ENCODE results near the gene ANXA7.

Gene ANXA7

DNA sequence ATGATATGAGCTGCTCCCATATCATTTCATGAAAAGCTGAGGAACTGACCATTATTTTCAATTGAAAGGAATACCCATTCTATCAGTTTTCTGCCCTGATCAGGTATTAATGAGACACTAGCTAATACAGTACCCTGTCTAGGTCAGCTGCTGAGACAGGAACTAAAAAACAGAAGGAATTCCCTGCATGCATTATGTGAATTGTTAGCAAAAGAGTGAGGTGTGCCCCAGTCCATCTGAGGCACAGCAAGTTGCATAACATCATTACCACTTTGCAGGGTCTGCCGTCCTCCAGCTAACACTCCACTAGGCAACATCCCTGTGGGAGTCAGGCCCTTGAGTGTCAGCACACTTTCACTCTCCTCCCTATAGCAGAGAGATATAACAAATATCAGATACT is 30.6 kb upstream of the ANXA7 start:
- Histone ChIP-seq H3K27me3 (replicated peaks in 2 of 5; ENCODE audit: control insufficient read depth in 4 of 5, insufficient read depth in 5 of 5, low read length in 4 of 5) (no peaks in the 10 kb centered on the region), H3K4me3 (ENCODE audit: control insufficient read depth in 1 of 7, extremely low read depth in 1 of 7, insufficient read depth in 4 of 7, low read depth in 2 of 7, low read length in 6 of 7) (no peak overlapping the region), H3K27ac (ENCODE audit: insufficient read depth in 1 of 2, low read depth in 1 of 2, low read length in 2 of 2, poor library complexity in 1 of 2, severe bottlenecking in 2 of 2) (no peak overlapping the region), H3K4me1 (ENCODE audit: control extremely low read depth in 1 of 4, control insufficient read depth in 4 of 4, insufficient read depth in 4 of 4, low read length in 3 of 4) (no peaks in the 10 kb centered on the region), H3K36me3 (ENCODE audit: control insufficient read depth in 4 of 4, insufficient read depth in 4 of 4, low read length in 3 of 4) (peaks cover 4 to 33% (median 17%) of the 10 kb centered on the region in 4 experiments), H3K9me3 (ENCODE audit: control extremely low read depth in 1 of 5, control insufficient read depth in 4 of 5, insufficient read depth in 2 of 5, low read depth in 1 of 5, low read length in 4 of 5) (no peaks in the 10 kb centered on the region)
- WGBS (ENCODE audit: insufficient coverage) = no CpG with 5 or more reads among the region's 1 CpG
- ChIA-PET CTCF (no interaction called here), POLR2A (interaction anchor here (1.0 kb wide), 1 partner anchor 52 kb away, joined by 3 read pairs; the partner anchor contains the start of gene PPP3CB)
- DNase-seq = no peak

DNA sequence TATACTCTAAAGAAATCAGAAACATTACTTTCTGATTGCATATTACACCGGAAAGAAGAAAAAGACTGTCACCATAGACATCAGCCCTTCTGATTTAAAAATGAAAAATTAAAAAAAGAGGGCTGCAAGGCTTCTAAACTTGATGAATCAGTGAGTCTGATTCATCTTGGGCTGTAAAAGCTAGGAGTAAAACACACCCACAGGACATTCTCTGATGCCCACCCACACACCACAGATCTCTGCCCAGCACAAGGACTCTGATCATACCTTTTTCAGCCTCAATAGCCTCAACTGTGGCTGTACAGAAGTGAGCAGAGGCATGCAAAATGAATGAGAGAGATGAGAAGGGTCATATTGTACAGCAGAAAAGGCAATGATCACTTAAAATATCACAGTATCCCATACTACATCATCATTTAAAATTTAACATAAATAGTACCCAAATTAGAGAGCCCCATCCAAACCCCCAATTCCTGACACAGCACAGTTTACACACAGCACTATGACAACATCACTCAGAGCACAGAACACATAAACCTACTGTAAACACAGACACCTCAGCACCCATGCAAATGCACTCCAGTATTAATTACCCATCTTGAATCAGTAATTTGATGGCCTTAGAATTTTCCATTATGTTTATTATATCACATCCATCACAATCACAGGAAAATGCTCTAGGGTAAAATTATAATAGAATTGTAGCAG is 25.9 kb upstream of the ANXA7 start:
- H3K27ac ChIP-seq (ENCODE audit: insufficient read depth in 1 of 2, low read depth in 1 of 2, low read length in 2 of 2, poor library complexity in 1 of 2, severe bottlenecking in 2 of 2) = no peak overlapping the region
- no CpG with 5 or more reads among the region's 1 CpG for WGBS (ENCODE audit: insufficient coverage)
- H3K4me3 ChIP-seq (ENCODE audit: control insufficient read depth in 1 of 7, extremely low read depth in 1 of 7, insufficient read depth in 4 of 7, low read depth in 2 of 7, low read length in 6 of 7) = no peak overlapping the region
- ChIA-PET POLR2A (no interaction called here), CTCF (no interaction called here)
- H3K27me3 ChIP-seq (replicated peaks in 2 of 5; ENCODE audit: control insufficient read depth in 4 of 5, insufficient read depth in 5 of 5, low read length in 4 of 5) = no peaks in the 10 kb centered on the region
- DNase-seq = no peak
- no peaks in the 10 kb centered on the region for H3K4me1 ChIP-seq (ENCODE audit: control extremely low read depth in 1 of 4, control insufficient read depth in 4 of 4, insufficient read depth in 4 of 4, low read length in 3 of 4)
- H3K9me3 ChIP-seq (ENCODE audit: control extremely low read depth in 1 of 5, control insufficient read depth in 4 of 5, insufficient read depth in 2 of 5, low read depth in 1 of 5, low read length in 4 of 5) = no peaks in the 10 kb centered on the region
- H3K36me3 ChIP-seq (ENCODE audit: control insufficient read depth in 4 of 4, insufficient read depth in 4 of 4, low read length in 3 of 4) = peaks cover 10 to 39% (median 23%) of the 10 kb centered on the region in 4 experiments

- POLR2A ChIA-PET = no interaction called here
- CTCF ChIA-PET = no interaction called here
- no CpG with 5 or more reads among the region's 1 CpG for WGBS (ENCODE audit: insufficient coverage)
- no peaks in the 10 kb centered on the region for H3K27me3 ChIP-seq (replicated peaks in 2 of 5; ENCODE audit: control insufficient read depth in 4 of 5, insufficient read depth in 5 of 5, low read length in 4 of 5)
- no peak overlapping the region for H3K4me3 ChIP-seq (ENCODE audit: control insufficient read depth in 1 of 7, extremely low read depth in 1 of 7, insufficient read depth in 4 of 7, low read depth in 2 of 7, low read length in 6 of 7)
- no peaks in the 10 kb centered on the region for H3K4me1 ChIP-seq (ENCODE audit: control extremely low read depth in 1 of 4, control insufficient read depth in 4 of 4, insufficient read depth in 4 of 4, low read length in 3 of 4)
- peaks cover 7 to 33% (median 22%) of the 10 kb centered on the region in 4 experiments for H3K36me3 ChIP-seq (ENCODE audit: control insufficient read depth in 4 of 4, insufficient read depth in 4 of 4, low read length in 3 of 4)
- H3K27ac ChIP-seq (ENCODE audit: insufficient read depth in 1 of 2, low read depth in 1 of 2, low read length in 2 of 2, poor library complexity in 1 of 2, severe bottlenecking in 2 of 2) = no peak overlapping the region
- no peak for DNase-seq
- no peaks in the 10 kb centered on the region for H3K9me3 ChIP-seq (ENCODE audit: control extremely low read depth in 1 of 5, control insufficient read depth in 4 of 5, insufficient read depth in 2 of 5, low read depth in 1 of 5, low read length in 4 of 5)
Measured at GRCh38 chr10:73439055-73439454, 25.2 kb upstream of the ANXA7 start.

- Histone ChIP-seq H3K4me1 (ENCODE audit: control extremely low read depth in 1 of 4, control insufficient read depth in 4 of 4, insufficient read depth in 4 of 4, low read length in 3 of 4) (peaks cover 0 to 8% (median 2%) of the 10 kb centered on the region in 4 experiments), H3K27ac (ENCODE audit: insufficient read depth in 1 of 2, low read depth in 1 of 2, low read length in 2 of 2, poor library complexity in 1 of 2, severe bottlenecking in 2 of 2) (peak within 1 kb of the TSS in 1 of 2 experiments; percentile 52), H3K27me3 (replicated peaks in 2 of 5; ENCODE audit: control insufficient read depth in 4 of 5, insufficient read depth in 5 of 5, low read length in 4 of 5) (no peaks in the 10 kb centered on the region), H3K9me3 (ENCODE audit: control extremely low read depth in 1 of 5, control insufficient read depth in 4 of 5, insufficient read depth in 2 of 5, low read depth in 1 of 5, low read length in 4 of 5) (no peaks in the 10 kb centered on the region), H3K4me3 (ENCODE audit: control insufficient read depth in 1 of 7, extremely low read depth in 1 of 7, insufficient read depth in 4 of 7, low read depth in 2 of 7, low read length in 6 of 7) (no peak within 1 kb of the TSS), H3K36me3 (ENCODE audit: control insufficient read depth in 4 of 4, insufficient read depth in 4 of 4, low read length in 3 of 4) (peaks cover 4 to 15% (median 11%) of the 10 kb centered on the region in 4 experiments)
- CTCF ChIA-PET = no interaction called here
- DNase-seq = peak in 1 of 3 donors; percentile 26
- POLR2A ChIA-PET = no interaction called here
Measured at GRCh38 chr10:73433538-73433867, 19.6 kb upstream of the ANXA7 start, which contains the start of gene MSS51. TSS of gene MSS51 (minus strand) at chr10:73433561. CDS start at chr10:73428284, 5,277 bp downstream.

- no peaks in the 10 kb centered on the region for H3K27me3 ChIP-seq (replicated peaks in 2 of 5; ENCODE audit: control insufficient read depth in 4 of 5, insufficient read depth in 5 of 5, low read length in 4 of 5)
- H3K36me3 ChIP-seq (ENCODE audit: control insufficient read depth in 4 of 4, insufficient read depth in 4 of 4, low read length in 3 of 4) = peaks cover 4 to 15% (median 12%) of the 10 kb centered on the region in 4 experiments
- H3K4me3 ChIP-seq (ENCODE audit: control insufficient read depth in 1 of 7, extremely low read depth in 1 of 7, insufficient read depth in 4 of 7, low read depth in 2 of 7, low read length in 6 of 7) = no peak overlapping the region
- no peak for DNase-seq
- ChIA-PET POLR2A (no interaction called here), CTCF (interaction anchor here (0.5 kb wide), 1 partner anchor 12 kb away, joined by 3 read pairs; no protein-coding TSS in a partner anchor)
- peaks cover 0 to 8% (median 2%) of the 10 kb centered on the region in 4 experiments for H3K4me1 ChIP-seq (ENCODE audit: control extremely low read depth in 1 of 4, control insufficient read depth in 4 of 4, insufficient read depth in 4 of 4, low read length in 3 of 4)
- no peak overlapping the region for H3K27ac ChIP-seq (ENCODE audit: insufficient read depth in 1 of 2, low read depth in 1 of 2, low read length in 2 of 2, poor library complexity in 1 of 2, severe bottlenecking in 2 of 2)
- WGBS (ENCODE audit: insufficient coverage) = 33% methylated on average over 1 of the region's 2 CpGs
- no peaks in the 10 kb centered on the region for H3K9me3 ChIP-seq (ENCODE audit: control extremely low read depth in 1 of 5, control insufficient read depth in 4 of 5, insufficient read depth in 2 of 5, low read depth in 1 of 5, low read length in 4 of 5)
Measured at GRCh38 chr10:73432646-73433537, 19.0 kb upstream of the ANXA7 start.

DNA sequence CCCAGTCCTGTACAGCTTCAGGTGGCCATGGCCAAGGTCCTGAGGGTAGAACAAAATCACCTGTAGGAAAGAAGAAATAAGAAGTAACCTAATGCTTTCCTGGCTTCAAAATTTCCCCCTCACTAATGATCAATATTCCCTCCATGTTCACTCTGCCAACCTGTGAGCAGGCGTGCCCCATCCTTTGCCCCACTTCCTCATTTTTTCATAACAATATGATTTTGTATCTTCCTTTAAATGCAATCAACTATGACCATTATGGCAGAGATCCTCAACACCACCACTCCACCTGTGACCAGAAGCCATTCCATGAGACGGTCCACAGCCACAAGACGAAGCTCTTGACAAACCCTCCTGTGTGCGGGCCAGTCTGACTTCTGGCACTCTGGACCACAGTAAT is 12.5 kb upstream of the ANXA7 start:
- POLR2A ChIA-PET = no interaction called here
- peaks cover 12 to 45% (median 37%) of the 10 kb centered on the region in 4 experiments for H3K36me3 ChIP-seq (ENCODE audit: control insufficient read depth in 4 of 4, insufficient read depth in 4 of 4, low read length in 3 of 4)

DNA sequence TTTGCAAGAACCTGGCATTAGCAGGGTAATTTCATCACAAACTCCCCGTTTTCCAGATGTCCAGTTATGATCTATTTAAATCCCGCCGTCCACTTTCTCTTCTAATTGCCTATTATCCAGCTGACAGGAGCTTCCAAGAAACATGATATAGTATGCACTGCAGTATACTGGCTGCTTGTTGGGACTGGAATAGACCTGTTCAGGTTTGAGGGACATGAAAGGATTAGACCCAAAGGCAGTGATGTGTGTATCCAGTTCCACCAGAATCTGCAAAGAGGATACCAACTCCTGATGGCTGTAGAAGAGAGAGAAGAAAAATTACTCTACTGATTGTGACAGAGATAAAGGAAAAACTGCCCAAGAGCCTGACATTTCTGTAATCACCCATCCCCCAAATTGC is 10.6 kb upstream of the ANXA7 start:
- ChIA-PET POLR2A (no interaction called here), CTCF (no interaction called here)
- Histone ChIP-seq H3K9me3 (ENCODE audit: control extremely low read depth in 1 of 5, control insufficient read depth in 4 of 5, insufficient read depth in 2 of 5, low read depth in 1 of 5, low read length in 4 of 5) (no peaks in the 10 kb centered on the region), H3K27ac (ENCODE audit: insufficient read depth in 1 of 2, low read depth in 1 of 2, low read length in 2 of 2, poor library complexity in 1 of 2, severe bottlenecking in 2 of 2) (no peak overlapping the region), H3K4me1 (ENCODE audit: control extremely low read depth in 1 of 4, control insufficient read depth in 4 of 4, insufficient read depth in 4 of 4, low read length in 3 of 4) (no peaks in the 10 kb centered on the region), H3K4me3 (ENCODE audit: control insufficient read depth in 1 of 7, extremely low read depth in 1 of 7, insufficient read depth in 4 of 7, low read depth in 2 of 7, low read length in 6 of 7) (no peak overlapping the region), H3K36me3 (ENCODE audit: control insufficient read depth in 4 of 4, insufficient read depth in 4 of 4, low read length in 3 of 4) (peaks cover 12 to 45% (median 37%) of the 10 kb centered on the region in 4 experiments), H3K27me3 (replicated peaks in 2 of 5; ENCODE audit: control insufficient read depth in 4 of 5, insufficient read depth in 5 of 5, low read length in 4 of 5) (no peaks in the 10 kb centered on the region)
- no peak for DNase-seq
- WGBS (ENCODE audit: insufficient coverage) = no CpG with 5 or more reads among the region's 3 CpGs

More for the DNA sequence above, 12.5 kb upstream of the ANXA7 start:
- H3K9me3 ChIP-seq (ENCODE audit: control extremely low read depth in 1 of 5, control insufficient read depth in 4 of 5, insufficient read depth in 2 of 5, low read depth in 1 of 5, low read length in 4 of 5) = no peaks in the 10 kb centered on the region
- no peaks in the 10 kb centered on the region for H3K4me1 ChIP-seq (ENCODE audit: control extremely low read depth in 1 of 4, control insufficient read depth in 4 of 4, insufficient read depth in 4 of 4, low read length in 3 of 4)
- H3K27ac ChIP-seq (ENCODE audit: insufficient read depth in 1 of 2, low read depth in 1 of 2, low read length in 2 of 2, poor library complexity in 1 of 2, severe bottlenecking in 2 of 2) = no peak overlapping the region
- no peak for DNase-seq
- H3K4me3 ChIP-seq (ENCODE audit: control insufficient read depth in 1 of 7, extremely low read depth in 1 of 7, insufficient read depth in 4 of 7, low read depth in 2 of 7, low read length in 6 of 7) = no peak overlapping the region
- CTCF ChIA-PET = no interaction called here
- no peaks in the 10 kb centered on the region for H3K27me3 ChIP-seq (replicated peaks in 2 of 5; ENCODE audit: control insufficient read depth in 4 of 5, insufficient read depth in 5 of 5, low read length in 4 of 5)
- 100% methylated on average over 1 of the region's 4 CpGs for WGBS (ENCODE audit: insufficient coverage)

All from common myeloid progenitor, CD34-positive (primary cell).